Measurements from ENCODE around the gene MAN1C1.

GRCh38 chr1:25623007-25623406 is 6.4 kb downstream of the MAN1C1 start:
- no peak for TF ChIP-seq CTCF (IDR thresholded peaks at IDR 0.05; ENCODE audit: low read depth, low read length)
- TF ChIP-seq POLR2A (IDR thresholded peaks at IDR 0.05; ENCODE audit: extremely low read depth, insufficient read length), result no peak
- TF ChIP-seq MAX (IDR thresholded peaks at IDR 0.05; ENCODE audit: low read depth, low read length), result no peak
- no peak for TF ChIP-seq MYC (IDR thresholded peaks at IDR 0.05; ENCODE audit: low read depth, low read length)

Data from NB4 (cell line).